ENCODE results near the gene DCC. TPM values are rescaled to one million over a fixed set of nuclear protein-coding genes. Genes with fewer than 3 reads are reported as not detected.

Gene DCC
- total RNA-seq, 2 donors from 2014 or later, result not detected

DNA sequence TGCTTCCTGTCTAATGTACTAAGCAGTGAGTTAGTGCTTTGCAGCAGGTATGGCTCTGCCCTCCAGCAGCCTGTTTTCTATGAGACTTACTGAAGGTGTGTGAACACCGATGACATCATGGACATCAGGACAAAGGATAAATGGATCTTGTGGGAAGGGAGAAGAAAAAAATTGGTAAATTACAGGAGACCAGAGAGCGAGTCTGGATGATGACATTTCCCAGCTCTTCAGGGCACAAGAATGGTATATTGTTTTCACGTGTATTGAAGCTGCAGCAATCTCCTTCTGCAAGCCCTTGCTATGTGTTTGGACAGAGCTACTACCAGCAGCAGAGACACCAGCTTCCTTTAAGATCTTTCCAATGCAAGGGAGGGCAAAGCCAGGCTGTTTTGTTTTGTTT is 47.2 kb downstream of the DCC start:
- no peak for ATAC-seq
- Mint-ChIP-seq H3K27ac (no peak overlapping the region), H3K9me3 (peaks cover under 1 to 5% of the 10 kb centered on the region in 2 donors), H3K36me3 (no peaks in the 10 kb centered on the region)
- no peak for DNase-seq (ENCODE audit: low spot score in 2 of 2)

DNA sequence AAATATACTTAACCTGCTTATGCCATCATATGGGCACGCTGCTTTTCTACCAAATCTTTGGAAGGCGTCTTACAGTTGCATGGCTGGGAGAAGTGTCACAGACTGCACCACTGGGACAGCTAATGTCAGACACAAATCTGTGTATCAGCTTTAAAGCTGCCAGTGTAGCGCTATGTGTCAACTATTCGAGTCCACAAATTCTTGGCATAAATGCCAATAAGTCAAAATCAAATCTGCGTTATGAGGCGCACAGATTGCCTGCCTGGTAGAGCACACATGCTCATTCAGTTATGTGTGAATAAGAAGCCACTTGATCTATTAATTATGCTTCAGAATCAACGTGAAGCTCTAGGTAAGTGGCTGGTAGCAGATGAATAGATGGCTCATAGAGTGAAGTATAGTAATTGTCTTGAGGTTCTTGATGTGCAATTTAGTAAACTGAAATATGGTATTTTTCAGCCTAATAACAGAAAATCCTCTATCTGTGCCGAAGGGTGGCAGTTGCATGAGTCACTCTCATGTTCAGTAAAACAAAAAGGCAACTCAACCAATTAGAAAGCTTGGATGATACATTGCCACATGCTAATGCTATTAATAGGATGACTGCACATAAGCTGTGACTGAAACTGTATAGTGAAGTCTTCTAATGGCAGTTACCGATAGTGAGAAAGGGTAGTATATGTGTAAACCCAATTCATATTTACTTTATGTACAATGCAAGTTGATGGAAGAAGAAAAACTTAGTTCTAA is 52.0 kb downstream of the DCC start:
- H3K9me3 Mint-ChIP-seq, result peaks cover 4 to 9% of the 10 kb centered on the region in 2 donors
- DNase-seq (ENCODE audit: low spot score in 2 of 2), result no peak
- no peak for ATAC-seq

GRCh38 chr18:52394602-52395001 is 54.6 kb downstream of the DCC start:
- H3K9me3 Mint-ChIP-seq, result peaks cover 4 to 9% of the 10 kb centered on the region in 2 donors
- ATAC-seq (no peak), DNase-seq (ENCODE audit: low spot score in 2 of 2) (no peak)
- H3K36me3 Mint-ChIP-seq, result no peaks in the 10 kb centered on the region
- H3K27ac Mint-ChIP-seq, result no peak overlapping the region

More for the DNA sequence above, 52.0 kb downstream of the DCC start:
- Mint-ChIP-seq H3K27ac (no peak overlapping the region), H3K36me3 (no peaks in the 10 kb centered on the region)

- no peaks in the 10 kb centered on the region for H3K36me3 Mint-ChIP-seq
Measured at GRCh38 chr18:52395146-52395852, 55.3 kb downstream of the DCC start.

DNA sequence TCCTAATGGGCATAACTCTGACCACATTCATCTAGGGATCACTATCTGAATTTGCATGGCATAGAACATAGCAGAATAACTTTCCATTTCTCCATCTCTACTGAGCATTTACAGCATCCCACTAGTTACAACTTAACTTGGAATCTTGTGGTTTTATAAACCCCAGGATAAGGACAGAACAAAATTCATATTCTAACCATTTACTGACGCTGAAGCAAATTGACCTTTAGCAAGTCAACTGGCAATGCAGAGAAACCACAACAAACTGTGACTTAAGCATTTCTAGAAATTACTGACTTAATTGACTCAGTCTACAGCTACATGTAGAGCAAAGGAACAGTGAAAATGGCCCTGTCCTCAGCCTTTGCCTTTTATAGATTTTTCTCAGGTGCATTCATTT is 61.2 kb downstream of the DCC start:
- no peak overlapping the region for H3K27ac Mint-ChIP-seq
- no peak for ATAC-seq
- DNase-seq (ENCODE audit: low spot score in 2 of 2), result no peak
- H3K9me3 Mint-ChIP-seq, result peaks cover 0 to 6% of the 10 kb centered on the region in 2 donors
- no peaks in the 10 kb centered on the region for H3K36me3 Mint-ChIP-seq

More at GRCh38 chr18:52395146-52395852, 55.3 kb downstream of the DCC start:
- H3K9me3 Mint-ChIP-seq, result peaks cover 4 to 9% of the 10 kb centered on the region in 2 donors
- no peak overlapping the region for H3K27ac Mint-ChIP-seq
- DNase-seq (ENCODE audit: low spot score in 2 of 2), result no peak
- no peak for ATAC-seq

DNA sequence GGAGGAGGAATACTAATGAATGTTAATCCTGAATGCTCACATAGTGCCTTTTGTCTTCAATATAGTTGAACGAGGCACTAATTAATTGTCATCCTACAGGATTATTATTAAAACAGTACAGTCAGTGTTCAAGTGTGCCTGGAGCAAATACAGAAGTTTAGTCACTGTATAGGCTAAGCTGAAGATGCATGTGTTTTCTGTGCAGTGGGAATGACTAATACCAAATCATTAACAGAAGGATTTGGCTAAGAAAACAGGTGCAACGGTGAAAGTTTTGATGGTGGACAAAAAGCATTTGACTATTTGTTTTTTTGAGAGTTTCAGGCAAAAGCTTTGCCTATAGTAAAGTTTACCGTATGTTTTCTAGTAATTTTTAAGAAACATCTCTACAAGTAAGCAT is 62.8 kb downstream of the DCC start:
- ATAC-seq, result no peak
- DNase-seq (ENCODE audit: low spot score in 2 of 2), result no peak
- Mint-ChIP-seq H3K36me3 (no peaks in the 10 kb centered on the region), H3K27ac (no peak overlapping the region), H3K9me3 (peaks cover 0 to 6% of the 10 kb centered on the region in 2 donors)

DNA sequence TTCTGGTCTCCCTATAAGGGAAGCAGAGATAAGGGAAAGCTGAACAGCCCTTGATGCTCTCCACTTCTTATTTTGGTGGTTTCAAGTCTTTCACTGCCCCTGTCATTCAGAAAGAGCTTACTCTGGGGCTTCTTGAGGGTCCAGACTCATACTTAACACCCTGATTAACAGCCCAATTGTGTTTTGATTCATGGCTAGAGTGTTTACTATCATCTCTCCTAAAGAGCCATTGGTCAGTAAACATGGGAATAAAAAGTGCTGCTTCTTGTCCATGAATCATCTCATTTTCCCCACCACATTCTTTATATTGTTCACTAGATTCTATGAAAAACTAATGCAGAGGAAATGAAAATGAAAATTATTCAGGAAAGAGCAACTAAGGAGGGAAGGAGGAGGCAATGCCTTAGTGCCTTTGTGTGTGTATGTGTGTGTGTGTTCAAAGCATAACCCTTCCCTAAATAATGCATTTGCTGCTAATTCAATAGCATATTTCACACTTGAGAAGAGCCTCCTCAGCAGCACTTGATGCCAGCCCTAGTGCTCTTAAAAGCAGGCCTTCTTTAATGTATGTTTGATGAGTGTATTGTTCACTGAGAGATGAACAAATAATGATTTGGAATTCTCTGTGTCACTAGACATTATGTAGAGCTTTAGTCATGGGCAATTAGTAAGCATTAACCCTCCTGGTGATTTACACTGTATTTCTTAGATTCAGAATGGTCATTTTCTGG is 63.5 kb downstream of the DCC start:
- no peaks in the 10 kb centered on the region for H3K36me3 Mint-ChIP-seq
- no peak overlapping the region for H3K27ac Mint-ChIP-seq
- peaks cover 0 to 6% of the 10 kb centered on the region in 2 donors for H3K9me3 Mint-ChIP-seq
- DNase-seq (ENCODE audit: low spot score in 2 of 2), result no peak
- no peak for ATAC-seq

GRCh38 chr18:52408800-52409302 is 68.9 kb downstream of the DCC start:
- no peak for ATAC-seq
- no peaks in the 10 kb centered on the region for H3K36me3 Mint-ChIP-seq
- no peak for DNase-seq (ENCODE audit: low spot score in 2 of 2)
- H3K9me3 Mint-ChIP-seq, result peaks cover 0 to 4% of the 10 kb centered on the region in 2 donors
- no peak overlapping the region for H3K27ac Mint-ChIP-seq

- Mint-ChIP-seq H3K36me3 (no peaks in the 10 kb centered on the region), H3K27ac (no peak overlapping the region), H3K9me3 (peaks cover 0 to 4% of the 10 kb centered on the region in 2 donors)
- ATAC-seq, result no peak
- no peak for DNase-seq (ENCODE audit: low spot score in 2 of 2)
Measured at GRCh38 chr18:52409727-52410126, 69.7 kb downstream of the DCC start.

DNA sequence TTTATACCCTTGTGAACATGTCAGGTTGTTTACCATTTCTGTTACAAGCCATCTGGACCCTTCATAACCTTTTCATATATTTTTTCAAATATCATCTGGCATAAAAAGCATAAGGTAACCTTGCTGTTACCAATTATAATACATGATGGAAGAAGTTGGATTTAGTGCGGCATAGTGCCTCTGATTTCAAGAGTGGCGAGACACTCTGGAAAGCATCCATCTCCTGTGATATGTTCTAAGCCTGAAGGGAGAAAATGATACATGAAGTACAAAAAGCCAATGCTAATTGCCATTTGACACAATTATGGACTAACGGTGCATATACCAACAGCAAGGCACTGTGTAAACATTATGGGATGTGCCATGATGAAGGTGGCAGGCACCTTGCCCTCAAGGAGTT is 75.1 kb downstream of the DCC start:
- Mint-ChIP-seq H3K9me3 (peaks cover 6 to 9% of the 10 kb centered on the region in 2 donors), H3K27ac (no peak overlapping the region), H3K36me3 (peaks cover 0 to 5% of the 10 kb centered on the region in 2 donors)
- no peak for DNase-seq (ENCODE audit: low spot score in 2 of 2)
- no peak for ATAC-seq

DNA sequence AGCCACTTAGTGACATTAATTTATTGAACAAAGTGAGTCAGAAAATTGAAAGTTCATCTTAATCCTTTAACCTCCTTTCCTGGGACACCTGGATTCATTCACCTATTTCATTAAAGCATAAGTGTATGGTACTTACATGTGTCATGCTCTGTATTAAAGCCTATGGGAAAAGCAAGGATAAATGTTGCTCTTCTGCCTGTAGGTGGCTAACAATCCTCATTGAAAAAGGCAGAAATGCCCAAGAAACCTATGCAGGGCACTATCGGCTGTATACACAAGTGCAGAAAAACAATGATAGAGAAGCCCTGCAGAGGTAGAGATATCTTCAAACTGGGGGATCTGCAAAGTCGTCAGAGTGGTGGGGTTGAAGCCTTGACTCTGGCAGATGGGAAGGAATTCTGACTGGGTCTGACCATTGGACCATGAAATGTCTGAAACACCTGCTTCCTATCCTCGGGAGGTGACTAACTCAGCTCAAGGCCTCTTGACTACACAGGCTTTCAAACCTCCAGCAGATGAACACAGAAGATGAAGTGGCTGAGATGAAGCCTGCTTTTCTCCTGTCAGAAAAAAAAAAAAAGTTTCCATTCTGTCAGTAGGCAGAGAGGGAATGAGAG is 83.1 kb downstream of the DCC start:
- no peaks in the 10 kb centered on the region for H3K36me3 Mint-ChIP-seq
- H3K9me3 Mint-ChIP-seq, result peaks cover 4 to 20% of the 10 kb centered on the region in 2 donors
- ATAC-seq (no peak), DNase-seq (ENCODE audit: low spot score in 2 of 2) (no peak)
- H3K27ac Mint-ChIP-seq, result no peak overlapping the region

- ATAC-seq, result no peak
- Mint-ChIP-seq H3K9me3 (peaks cover 6 to 16% of the 10 kb centered on the region in 2 donors), H3K27ac (no peak overlapping the region), H3K36me3 (no peaks in the 10 kb centered on the region)
- no peak for DNase-seq (ENCODE audit: low spot score in 2 of 2)
Measured at GRCh38 chr18:52426041-52426440, 86.0 kb downstream of the DCC start.

GRCh38 chr18:52426462-52426861 is 86.5 kb downstream of the DCC start:
- H3K36me3 Mint-ChIP-seq, result no peaks in the 10 kb centered on the region
- no peak for DNase-seq (ENCODE audit: low spot score in 2 of 2)
- ATAC-seq, result no peak
- H3K27ac Mint-ChIP-seq, result no peak overlapping the region
- peaks cover 6 to 16% of the 10 kb centered on the region in 2 donors for H3K9me3 Mint-ChIP-seq

- DNase-seq (ENCODE audit: low spot score in 2 of 2) (no peak), ATAC-seq (no peak)
- Mint-ChIP-seq H3K9me3 (peaks cover 11% of the 10 kb centered on the region in 2 donors), H3K36me3 (no peaks in the 10 kb centered on the region), H3K27ac (no peak overlapping the region)
Measured at GRCh38 chr18:52427521-52428175, 87.7 kb downstream of the DCC start.

- Mint-ChIP-seq H3K27ac (no peak overlapping the region), H3K36me3 (no peaks in the 10 kb centered on the region), H3K9me3 (peaks cover 13 to 21% of the 10 kb centered on the region in 2 donors)
- ATAC-seq (no peak), DNase-seq (ENCODE audit: low spot score in 2 of 2) (no peak)
Measured at GRCh38 chr18:52431683-52432082, 91.7 kb downstream of the DCC start.

- DNase-seq (ENCODE audit: low spot score in 2 of 2) (no peak), ATAC-seq (no peak)
- no peak overlapping the region for H3K27ac Mint-ChIP-seq
- H3K36me3 Mint-ChIP-seq, result no peaks in the 10 kb centered on the region
- peaks cover 6 to 15% of the 10 kb centered on the region in 2 donors for H3K9me3 Mint-ChIP-seq
Measured at GRCh38 chr18:52433797-52434196, 93.8 kb downstream of the DCC start.

Measured in activated naive CD4-positive, alpha-beta T cell treated with anti-CD3 and anti-CD28 coated beads, Interleukin-2, amount 50 U/mL, for 72 hours (primary cell).